Stimulated activated CD4-positive, alpha-beta T cell treated with anti-CD3 and anti-CD28 coated beads, Interleukin-4, amount 100 ng/mL, for 48 hours (primary cell): ENCODE data around the gene COMT.

Experiments used
- DNase-seq, 2 donors: peaks; one replicate each; pipeline ENCODE4 v3.0.0-alpha.2; 2020; ENCODE audit warnings: low read depth in 2 of 2

The COMT gene

GRCh38 chr22:20011993-20012740 lies 70.6 kb downstream of the COMT start:
- DNase-seq = no peak

DNA sequence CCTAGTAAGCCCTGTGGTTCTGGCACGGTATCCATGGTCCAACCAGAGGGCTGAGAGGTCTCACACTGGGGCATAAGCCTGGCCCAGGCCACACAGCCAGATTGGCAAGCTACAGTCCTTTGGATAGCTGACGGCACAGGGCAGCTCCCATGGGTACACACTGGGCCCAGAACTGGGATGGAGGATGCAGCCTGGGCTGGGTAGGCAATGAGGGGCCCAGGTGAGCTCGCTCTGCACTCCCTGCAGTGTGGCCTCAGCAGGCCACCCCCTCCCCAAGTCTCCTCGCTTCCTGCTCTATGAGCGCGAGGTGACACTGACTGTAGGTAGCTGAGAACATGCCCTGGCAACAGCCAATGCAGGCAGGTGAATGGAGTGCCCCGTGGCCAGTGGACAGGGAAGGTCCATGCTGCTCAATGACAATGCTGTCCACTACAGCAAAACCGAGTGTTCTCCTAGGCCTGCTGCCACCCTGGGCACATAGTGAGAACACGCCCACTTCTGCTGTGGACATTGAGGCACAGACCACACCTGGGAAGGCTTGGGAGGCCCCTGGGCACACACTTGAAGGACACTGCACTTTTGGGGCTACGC lies 71.3 kb downstream of the COMT start:
- DNase-seq = no peak

GRCh38 chr22:20013382-20013871 lies 71.9 kb downstream of the COMT start:
- no peak for DNase-seq

DNA sequence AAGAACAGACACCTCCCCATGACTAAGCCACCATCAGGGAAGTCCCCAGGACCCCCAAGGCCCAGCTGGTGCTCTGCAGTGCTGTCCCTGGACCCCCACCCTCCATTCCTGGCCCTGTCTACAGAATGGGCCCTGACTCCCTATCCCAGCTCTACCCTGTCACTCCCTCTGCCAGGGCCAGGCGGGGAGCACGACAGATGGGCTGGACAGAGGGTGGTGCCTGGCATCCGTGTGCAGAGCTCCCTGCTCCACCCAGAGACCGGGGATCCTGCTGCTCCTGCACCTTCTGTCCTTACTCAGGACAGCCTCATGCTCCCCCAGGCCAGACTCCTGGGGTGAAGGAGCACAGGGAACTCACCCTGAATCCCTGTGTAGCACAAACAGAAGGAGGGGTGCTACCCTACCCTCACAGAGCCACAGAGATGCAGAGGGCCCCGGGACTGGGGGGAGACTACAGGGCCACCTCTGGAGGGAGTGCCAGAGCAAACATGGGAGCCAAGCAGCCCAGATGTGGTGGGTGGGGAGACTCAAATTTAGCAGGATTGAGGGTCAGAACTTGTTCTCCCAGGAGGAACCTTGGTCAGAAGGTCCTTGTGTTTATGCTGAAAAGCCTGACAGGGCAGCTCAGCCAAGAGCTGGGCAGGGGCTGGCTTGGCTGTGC lies 73.1 kb downstream of the COMT start:
- DNase-seq = no peak

DNA sequence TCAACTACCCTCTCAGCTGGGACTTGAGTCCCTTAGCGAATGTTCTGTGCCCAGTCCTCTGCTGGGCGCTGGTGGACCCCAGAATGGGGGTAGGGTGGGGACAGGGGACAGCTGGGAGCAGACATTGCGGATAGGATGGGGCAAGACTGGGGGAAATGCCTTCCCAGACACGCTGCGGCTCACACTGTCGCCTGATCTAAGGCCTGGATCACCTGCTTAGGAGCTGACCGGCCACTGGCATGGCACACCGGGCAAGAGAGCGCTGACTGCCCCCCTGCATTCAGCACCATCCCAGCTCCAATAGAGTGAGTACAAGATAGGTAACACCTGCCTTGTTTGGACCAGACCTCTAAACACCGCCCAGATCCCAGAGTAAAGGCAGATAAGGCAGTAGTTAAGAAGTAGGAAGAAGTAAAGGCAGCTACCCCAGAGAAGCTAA lies 73.6 kb downstream of the COMT start:
- no peak for DNase-seq

DNA sequence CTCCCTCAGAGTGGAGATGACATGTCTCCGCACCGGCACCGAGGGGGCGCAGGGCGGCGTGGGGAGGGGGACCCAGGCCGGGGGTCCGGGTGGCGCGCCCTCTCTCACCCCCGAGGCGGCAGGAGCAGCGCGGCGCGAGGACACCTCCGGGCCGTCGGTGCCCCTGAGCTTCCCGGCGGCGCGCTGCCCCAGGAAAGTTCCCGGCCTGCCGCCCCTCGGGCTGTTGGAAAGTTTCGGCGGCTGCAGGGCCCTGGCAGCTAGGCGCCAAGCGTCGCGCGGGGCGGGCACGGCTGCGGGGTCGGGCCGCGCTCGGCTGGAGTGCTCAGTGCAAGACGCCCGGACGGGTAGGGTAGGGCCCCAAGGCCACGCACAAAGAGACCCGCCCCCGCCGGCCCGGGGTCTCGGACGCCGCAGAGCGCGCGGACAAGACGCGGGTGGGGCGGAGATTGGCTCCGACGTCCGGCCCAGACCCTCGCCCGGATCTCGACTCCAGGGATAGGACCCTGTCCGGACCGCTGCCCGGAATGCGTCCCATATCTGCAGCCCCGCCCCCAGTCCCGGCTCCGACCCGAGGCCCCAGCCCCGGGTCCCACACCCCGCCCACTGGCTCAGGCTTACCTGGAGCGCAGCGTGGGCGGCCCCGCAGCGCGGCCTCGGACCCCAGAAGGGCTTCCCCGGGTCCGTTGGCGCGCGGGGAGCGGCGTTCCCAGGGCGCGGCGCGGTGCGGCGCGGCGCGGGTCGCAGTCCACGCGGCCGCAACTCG lies 74.6 kb downstream of the COMT start:
- peak in 1 of 2 donors; percentile 7 for DNase-seq

GRCh38 chr22:20016734-20017621 lies 75.4 kb downstream of the COMT start, which contains the start of gene ARVCF:
TSS of gene ARVCF (minus strand) at chr22:20016823. CDS start at chr22:19990794, 26,029 bp downstream.
- DNase-seq = peak; percentile 87 to 89

DNA sequence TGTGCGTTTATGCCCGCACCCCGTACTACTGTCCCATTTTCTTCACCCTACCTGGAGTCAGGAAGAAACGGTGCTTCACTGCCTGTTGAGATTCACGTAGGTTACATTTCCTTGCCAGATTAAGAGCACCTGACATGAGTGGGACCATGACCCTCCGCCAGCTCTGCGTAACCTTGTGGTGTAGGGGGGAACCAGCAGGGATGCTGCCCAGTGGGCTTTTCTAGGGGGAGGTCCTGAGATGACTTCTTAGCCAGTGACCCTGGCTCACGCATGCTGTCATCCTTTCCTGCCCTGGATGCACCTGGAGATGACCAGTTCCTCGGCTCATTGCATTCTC lies 76.0 kb downstream of the COMT start:
- no peak for DNase-seq

GRCh38 chr22:20018001-20018400 lies 76.4 kb downstream of the COMT start:
- no peak for DNase-seq
